DND-41 (cell line): ENCODE data around the gene HTD2.

Experiments used
- ATAC-seq: fragments of 200-7000 bp; cut with Tn5 transposase; 3 replicates; pipeline ENCODE4 v1.9.1; 2021; ENCODE audit warnings: low read depth; ENCODE audit not compliant: insufficient read depth
- DNase-seq: peaks from one replicate; pipeline ENCODE4 v3.0.0-alpha.2; 2020
- H2AFZ ChIP-seq: 2 replicates; pipeline ENCODE4 v1.6.0; 2012; ENCODE audit warnings: low read depth, low read length
- H3K27ac ChIP-seq: 2 replicates; pipeline ENCODE4 v1.5.1; 2012; ENCODE audit warnings: low read length, inconsistent platforms
- H3K27me3 ChIP-seq: fragments of 200-600 bp; sonication (generic); 2 replicates; pipeline ENCODE4 v1.6.0; 2012; ENCODE audit warnings: low read length, mild to moderate bottlenecking, inconsistent platforms; ENCODE audit not compliant: insufficient read depth, poor library complexity
- H3K36me3 ChIP-seq: 2 replicates; pipeline ENCODE4 v1.5.1; 2012; ENCODE audit warnings: low read length, inconsistent platforms; ENCODE audit not compliant: insufficient read depth
- H3K4me1 ChIP-seq: 2 replicates; pipeline ENCODE4 v1.5.1; 2012; ENCODE audit warnings: mild to moderate bottlenecking, low read length; ENCODE audit not compliant: insufficient read depth
- H3K4me2 ChIP-seq: 2 replicates; pipeline ENCODE4 v1.6.0; 2012; ENCODE audit warnings: mild to moderate bottlenecking, moderate library complexity, low read length, inconsistent platforms; ENCODE audit not compliant: insufficient read depth
- H3K4me3 ChIP-seq, 2 experiments: fragments of 200-600 bp in 1 of 2; shearing (Covaris generic) in 1 of 2; 2 replicates each; pipeline ENCODE4 v1.5.1; 2012 to 2016; ENCODE audit warnings: inconsistent platforms in 2 of 2, low read length in 2 of 2, mild to moderate bottlenecking in 2 of 2, low read depth in 1 of 2, moderate library complexity in 1 of 2
- H3K79me2 ChIP-seq: 2 replicates; pipeline ENCODE4 v1.6.0; 2012; ENCODE audit warnings: low read length, inconsistent platforms; ENCODE audit not compliant: insufficient read depth
- H3K9ac ChIP-seq: 2 replicates; pipeline ENCODE4 v1.6.0; 2012; ENCODE audit warnings: low read depth, mild to moderate bottlenecking, inconsistent platforms, low read length, moderate library complexity
- H3K9me3 ChIP-seq: 2 replicates; pipeline ENCODE4 v1.5.1; 2012; ENCODE audit warnings: low read length, moderate library complexity, mild to moderate bottlenecking, inconsistent platforms; ENCODE audit not compliant: insufficient read depth, severe bottlenecking
- H4K20me1 ChIP-seq: 2 replicates; pipeline ENCODE4 v1.6.0; 2012; ENCODE audit warnings: low read length; ENCODE audit not compliant: insufficient read depth
- EZH2 ChIP-seq: IDR thresholded peaks from 3 replicates; pipeline ENCODE4 v1.6.1; 2012; ENCODE audit warnings: borderline replicate concordance, low read depth, mild to moderate bottlenecking, moderate library complexity, low read length, inconsistent platforms; ENCODE audit not compliant: severe bottlenecking
- TF ChIP-seq, protein P1 (sequence below): IDR thresholded peaks from 2 replicates; pipeline ENCODE4 v1.5.1; 2012; ENCODE audit warnings: borderline replicate concordance, low read length, moderate library complexity, mild to moderate bottlenecking; ENCODE audit not compliant: poor library complexity, severe bottlenecking; ENCODE audit errors: extremely low read depth

The HTD2 gene

DNA sequence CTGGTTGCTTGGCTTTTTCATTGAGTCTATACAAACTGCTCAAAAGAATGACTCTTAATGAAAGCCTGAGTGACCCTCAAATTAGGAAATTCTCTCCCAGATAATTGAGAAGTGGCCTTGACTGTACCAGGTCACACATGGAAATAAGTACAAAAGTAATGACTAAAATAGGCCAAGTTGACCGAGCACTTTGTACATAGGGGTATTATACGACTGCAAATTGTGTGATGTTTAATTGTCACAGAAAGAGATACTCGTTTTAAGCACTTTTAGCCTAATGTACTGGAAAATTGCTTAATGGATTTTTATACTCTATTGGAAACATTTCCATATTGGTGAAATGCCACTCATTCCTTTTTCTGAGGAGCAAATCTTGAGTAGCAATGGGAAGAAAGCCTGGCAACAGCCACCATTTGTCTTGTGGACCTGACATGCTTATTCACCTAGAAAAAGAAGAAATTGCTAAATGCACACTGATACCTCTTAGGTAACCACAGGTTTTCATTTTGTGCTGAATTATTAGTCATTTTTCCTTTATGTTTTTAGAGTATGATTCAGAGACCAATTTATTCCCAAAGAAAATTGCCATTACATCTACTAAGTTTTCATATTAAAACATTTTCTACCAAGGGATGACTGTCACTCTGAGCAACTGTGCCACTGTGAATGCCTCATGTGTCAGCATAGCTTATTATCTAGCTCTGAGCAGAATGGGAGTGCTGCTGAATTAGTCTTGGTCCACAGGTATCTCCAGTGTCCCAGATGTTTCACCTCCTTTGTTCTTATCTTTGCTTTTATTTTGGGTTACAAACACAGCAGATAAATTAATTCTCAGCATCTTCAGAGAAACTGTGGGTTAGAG lies 17.4 kb downstream of the HTD2 start:
- Histone ChIP-seq H3K36me3 (peaks cover 20% of the 10 kb centered on the region), H3K4me2 (no peak overlapping the region), H4K20me1 (no peaks in the 10 kb centered on the region), H3K79me2 (no peaks in the 10 kb centered on the region), H3K9ac (no peak overlapping the region), H2AFZ (no peak overlapping the region), H3K27me3 (no peaks in the 10 kb centered on the region), H3K27ac (no peak overlapping the region), H3K9me3 (no peaks in the 10 kb centered on the region), H3K4me1 (no peaks in the 10 kb centered on the region), H3K4me3 (no peak overlapping the region)
- no peak for TF ChIP-seq EZH2
- TF ChIP-seq, protein P1, sequence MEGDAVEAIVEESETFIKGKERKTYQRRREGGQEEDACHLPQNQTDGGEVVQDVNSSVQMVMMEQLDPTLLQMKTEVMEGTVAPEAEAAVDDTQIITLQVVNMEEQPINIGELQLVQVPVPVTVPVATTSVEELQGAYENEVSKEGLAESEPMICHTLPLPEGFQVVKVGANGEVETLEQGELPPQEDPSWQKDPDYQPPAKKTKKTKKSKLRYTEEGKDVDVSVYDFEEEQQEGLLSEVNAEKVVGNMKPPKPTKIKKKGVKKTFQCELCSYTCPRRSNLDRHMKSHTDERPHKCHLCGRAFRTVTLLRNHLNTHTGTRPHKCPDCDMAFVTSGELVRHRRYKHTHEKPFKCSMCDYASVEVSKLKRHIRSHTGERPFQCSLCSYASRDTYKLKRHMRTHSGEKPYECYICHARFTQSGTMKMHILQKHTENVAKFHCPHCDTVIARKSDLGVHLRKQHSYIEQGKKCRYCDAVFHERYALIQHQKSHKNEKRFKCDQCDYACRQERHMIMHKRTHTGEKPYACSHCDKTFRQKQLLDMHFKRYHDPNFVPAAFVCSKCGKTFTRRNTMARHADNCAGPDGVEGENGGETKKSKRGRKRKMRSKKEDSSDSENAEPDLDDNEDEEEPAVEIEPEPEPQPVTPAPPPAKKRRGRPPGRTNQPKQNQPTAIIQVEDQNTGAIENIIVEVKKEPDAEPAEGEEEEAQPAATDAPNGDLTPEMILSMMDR = no peak
- ATAC-seq (no peak), DNase-seq (no peak)

DNA sequence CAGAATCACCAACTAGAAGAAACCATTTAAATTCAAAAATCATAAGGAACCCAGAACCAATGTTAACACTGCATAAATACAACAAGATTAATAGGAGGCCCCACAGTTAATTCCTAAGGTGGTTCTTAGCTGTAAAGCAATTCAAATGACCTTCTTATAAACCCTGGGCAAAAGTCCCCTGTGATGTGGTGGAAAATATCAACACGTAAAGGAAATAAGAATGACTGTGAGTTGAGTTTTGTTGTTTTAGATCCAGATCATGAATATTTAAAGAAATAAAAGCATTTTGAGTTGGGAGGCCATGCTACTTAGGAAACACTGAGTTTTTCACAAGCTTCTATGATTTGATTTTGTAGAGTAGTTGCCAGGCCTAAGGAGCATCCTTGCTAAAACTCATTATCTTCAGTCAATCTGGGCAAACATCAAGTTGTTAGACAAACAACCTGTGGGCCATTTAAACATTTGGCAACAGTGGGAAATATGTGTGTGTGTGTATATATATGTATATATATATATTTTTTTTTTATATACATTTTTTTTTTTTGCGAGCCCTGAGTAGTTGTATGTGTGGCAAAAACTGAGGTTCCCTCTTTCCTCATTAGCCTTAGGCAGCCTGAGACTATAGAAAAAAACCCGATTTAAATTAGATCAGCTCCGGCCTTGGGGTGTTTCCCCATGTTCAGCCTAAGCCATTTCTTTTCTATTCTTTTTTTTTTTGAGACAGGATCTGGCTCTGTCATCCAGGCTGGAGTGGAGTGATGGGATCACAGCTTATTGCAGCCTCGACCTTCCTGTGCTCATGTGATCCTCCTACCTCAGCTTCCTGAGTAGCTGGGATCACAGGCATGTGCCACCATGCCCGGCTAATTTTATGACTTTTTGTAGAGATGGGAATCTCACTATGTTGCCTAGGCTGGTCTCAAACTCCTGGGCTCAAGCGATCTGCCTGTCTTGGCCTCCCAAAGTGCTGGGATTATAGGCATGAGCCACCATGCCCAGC lies 18.4 kb downstream of the HTD2 start:
- Histone ChIP-seq H3K79me2 (no peaks in the 10 kb centered on the region), H3K36me3 (peaks cover 13% of the 10 kb centered on the region), H3K4me3 (no peak overlapping the region), H3K27me3 (no peaks in the 10 kb centered on the region), H3K4me1 (no peaks in the 10 kb centered on the region), H3K9ac (no peak overlapping the region), H3K9me3 (no peaks in the 10 kb centered on the region), H2AFZ (no peak overlapping the region), H3K27ac (no peak overlapping the region), H4K20me1 (no peaks in the 10 kb centered on the region), H3K4me2 (no peak overlapping the region)
- no peak for ATAC-seq
- DNase-seq = no peak
- TF ChIP-seq EZH2 = no peak
- TF ChIP-seq, protein P1 = no peak

DNA sequence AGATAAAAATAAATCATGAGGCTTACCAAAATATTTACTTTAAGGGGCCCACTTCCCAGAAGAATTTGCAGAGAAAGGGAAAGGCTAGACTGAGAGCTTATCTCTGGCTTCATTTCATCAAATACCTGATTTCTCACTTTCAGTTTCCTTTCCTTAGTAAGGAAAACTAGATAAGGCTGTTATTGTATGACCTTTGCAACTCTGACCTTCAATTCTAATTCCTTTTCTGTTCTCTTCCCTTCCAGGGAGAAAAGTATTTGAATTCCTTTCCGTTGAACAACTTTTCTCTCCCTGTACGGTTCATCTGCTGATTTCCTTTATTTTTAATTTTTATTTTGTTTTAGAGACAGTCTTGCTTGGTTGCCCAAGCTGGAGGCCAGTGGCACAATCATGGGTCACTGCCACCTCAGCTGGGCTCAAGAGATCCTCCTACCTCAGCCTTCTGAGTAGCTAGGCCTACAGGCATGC lies 19.2 kb downstream of the HTD2 start:
- no peaks in the 10 kb centered on the region for H3K79me2 ChIP-seq
- H2AFZ ChIP-seq = no peak overlapping the region
- no peak overlapping the region for H3K27ac ChIP-seq
- ATAC-seq (no peak), DNase-seq (no peak)
- H3K4me2 ChIP-seq = no peak overlapping the region
- H3K4me1 ChIP-seq = no peaks in the 10 kb centered on the region
- no peaks in the 10 kb centered on the region for H3K9me3 ChIP-seq
- no peak overlapping the region for H3K9ac ChIP-seq
- H3K27me3 ChIP-seq = no peaks in the 10 kb centered on the region
- no peaks in the 10 kb centered on the region for H4K20me1 ChIP-seq
- H3K36me3 ChIP-seq = peaks cover 9% of the 10 kb centered on the region
- H3K4me3 ChIP-seq = no peak overlapping the region
- TF ChIP-seq EZH2 = no peak
- TF ChIP-seq, protein P1 = no peak
